Spleen (tissue), 13 donors: Measurements from ENCODE around the gene LAMC3. TPM values are rescaled to one million over a fixed set of nuclear protein-coding genes. Genes with fewer than 3 reads are reported as not detected.

Source experiments
- DNase-seq: peaks from one replicate; pipeline ENCODE4 v3.0.0-alpha.2; 2020
- H3K27ac ChIP-seq, 8 donors: fragments of 200-600 bp; sonication (generic) in 7 of 8; 1 replicate in 4 of 8; 2 replicates in 4 of 8; pipeline versions ENCODE4 v1.5.0 to v1.8.0; 2016 to 2021; ENCODE audit warnings: inconsistent platforms in 4 of 8, mild to moderate bottlenecking in 4 of 8, moderate library complexity in 1 of 8
- H3K27me3 ChIP-seq, 7 donors: fragments of 200-600 bp; sonication (generic) in 6 of 7; replicated peaks in 1 of 7; 1 replicate in 4 of 7; 2 replicates in 3 of 7; pipeline versions ENCODE4 v1.5.0 to v1.8.0; 2016 to 2021; ENCODE audit warnings: inconsistent platforms in 3 of 7, mild to moderate bottlenecking in 1 of 7
- H3K36me3 ChIP-seq, 6 donors: fragments of 200-600 bp; sonication (generic) in 5 of 6; 1 replicate in 4 of 6; 2 replicates in 2 of 6; pipeline versions ENCODE4 v1.5.0 to v1.8.0; 2016 to 2021; ENCODE audit warnings: inconsistent platforms in 2 of 6
- H3K4me1 ChIP-seq, 6 donors: fragments of 200-600 bp; sonication (generic) in 5 of 6; 1 replicate in 3 of 6; 2 replicates in 3 of 6; pipeline versions ENCODE4 v1.5.0 to v1.8.0; 2016 to 2021; ENCODE audit warnings: inconsistent platforms in 3 of 6
- H3K4me3 ChIP-seq, 8 donors: fragments of 200-600 bp; sonication (generic) in 7 of 8; 1 replicate in 4 of 8; 2 replicates in 4 of 8; pipeline versions ENCODE4 v1.5.0 to v1.8.0; 2016 to 2021; ENCODE audit warnings: inconsistent platforms in 4 of 8, mild to moderate bottlenecking in 4 of 8, moderate library complexity in 2 of 8
- H3K9me3 ChIP-seq, 8 donors: fragments of 200-600 bp; sonication (generic) in 7 of 8; 1 replicate in 4 of 8; 2 replicates in 4 of 8; pipeline versions ENCODE4 v1.5.0 to v1.8.0; 2016 to 2021; ENCODE audit warnings: inconsistent platforms in 4 of 8
- CTCF ChIP-seq, 11 experiments: fragments of 200-600 bp in 7 of 11; fragments of 450-650 bp in 4 of 11; sonication (generic) in 4 of 11; IDR thresholded peaks in 8 of 11; conservative IDR thresholded peaks in 3 of 11; 1 replicate in 7 of 11; 2 replicates in 4 of 11; pipeline versions ENCODE4 v1.4.0 to v1.8.0; 2016 to 2021; ENCODE audit warnings: antibody characterized with exemption in 11 of 11, inconsistent platforms in 4 of 11, mild to moderate bottlenecking in 1 of 11
- POLR2A ChIP-seq, 3 donors: fragments of 450-650 bp; IDR thresholded peaks; one replicate each; pipeline ENCODE4 v1.5.1; 2017; ENCODE audit warnings: antibody characterized with exemption in 3 of 3, mild to moderate bottlenecking in 1 of 3
- POLR2AphosphoS5 ChIP-seq, 3 donors: sonication (generic); formaldehyde crosslinking; IDR thresholded peaks; one replicate each; pipeline ENCODE4 v1.5.1; 2017; ENCODE audit warnings: antibody characterized with exemption in 3 of 3
- WGBS, 5 donors: extraction: QIAGEN DNeasy Blood & Tissue Kit in 3 of 5; methylation state at CpG; one replicate each; pipeline versions ENCODE4 v1.1.5 to v1.1.7; 2013 to 2018; 5-methylcytosine and 5-hydroxymethylcytosine counted together
- intact Hi-C: fragments of 100-400 bp; cut with DNase I; formaldehyde crosslinking; loops from one replicate; pipeline ENCODE4 v1.15.0; 2023; ENCODE audit warnings: low total_unique reads
- long read RNA-seq, 2 donors: transcript quantifications; one replicate each; lab custom pipeline, GENCODE V29; 2026
- polyA plus RNA-seq, 3 donors: library from polyadenylated mRNA; stranded (reverse); fragments of 200-250 nt; gene quantifications; one replicate each; pipeline ENCODE4 v1.2.1, GENCODE V29; 2013
- total RNA-seq, 7 donors: library from RNA; depleted of rRNA in 3 of 7; stranded (reverse); fragments of >200 nt in 3 of 7; fragmentation: NEBNext Ultra II Directional in 4 of 7; extraction: Animal tissue kit (Norgen Biotek cat#: 25700) in 4 of 7; gene quantifications; one replicate each; pipeline versions ENCODE4 v1.1.0 to v1.2.1, GENCODE V29; 2016 to 2021
- donor health status: healthy with polysubstance abuse.
- donor health status: DM: no; HTN: no; CAD: no; lungs with moderate emphysema.
- donor health status: DM: no; HTN: no; CAD: no.
- donor health status: Bipolar disorder and iron deficiency.
- donor health status: healthy.
- donor health status: DM: no; HTN: no; CAD: no.
- donor health status: DM: yes; HTN: yes; CAD: no.

Gene LAMC3
- 10 to 100 TPM; 11.7 to 79.5 (median 36.2) TPM for total RNA-seq
- 10 to 100 TPM in 2 of 3 donors, 1 to 10 TPM in 1; 9.1 to 30.1 (median 20.5) TPM for polyA plus RNA-seq
- long read RNA-seq, donor 1, full-length matches to known transcripts = 1 of 15 reads
- long read RNA-seq, donor 1, partial matches to known transcripts = 14 of 15 reads
- long read RNA-seq, donor 1, other reads (novel, unspliced or antisense) = 0 of 15 reads
- long read RNA-seq, donor 2, full-length matches to known transcripts = 2 of 2 reads
- long read RNA-seq, donor 2, partial matches to known transcripts = 0 of 2 reads
- long read RNA-seq, donor 2, other reads (novel, unspliced or antisense) = 0 of 2 reads

- WGBS, 5 donors = 8 to 65% (median 10%) methylated on average over 4 to 88 of the region's 88 CpGs
- peaks cover 0 to 78% (median 36%) of the 10 kb centered on the region in 7 donors for H3K27me3 ChIP-seq
- H3K36me3 ChIP-seq = no peaks in the 10 kb centered on the region
- no peak for DNase-seq
- intact Hi-C loops = no loop called here
- peak within 1 kb of the TSS in 7 of 8 donors; percentile 17 to 64 (median 30) for H3K4me3 ChIP-seq
- no peaks in the 10 kb centered on the region for H3K9me3 ChIP-seq
- peak within 1 kb of the TSS in 3 of 8 donors; percentile 13 to 69 (median 36) for H3K27ac ChIP-seq
- H3K4me1 ChIP-seq = peaks cover 0 to 26% (median 15%) of the 10 kb centered on the region in 6 donors
- TF ChIP-seq POLR2AphosphoS5 (IDR thresholded peaks at IDR 0.05) = peak in 2 of 3 donors; percentile 16 to 35
- no peak for TF ChIP-seq POLR2A (IDR thresholded peaks at IDR 0.05)
- TF ChIP-seq CTCF (IDR thresholded peaks at IDR 0.05 in 8 of 11, conservative IDR thresholded peaks at IDR 0.05 in 3 of 11) = peak in 8 of 11 experiments; percentile 18 to 62 (median 44)
Observed at GRCh38 chr9:131008909-131009618, at the start of gene LAMC3. TSS of gene LAMC3 (plus strand) at chr9:131009174. CDS start at chr9:131009215, 41 bp downstream.

GRCh38 chr9:130959809-130960334 lies 49.1 kb upstream of the LAMC3 start:
- peaks cover 0 to 37% (median 0%) of the 10 kb centered on the region in 7 donors for H3K27me3 ChIP-seq
- DNase-seq = no peak
- H3K27ac ChIP-seq = no peak overlapping the region
- no peaks in the 10 kb centered on the region for H3K36me3 ChIP-seq
- no peaks in the 10 kb centered on the region for H3K4me1 ChIP-seq
- H3K9me3 ChIP-seq = peaks cover 0 to 4% (median 0%) of the 10 kb centered on the region in 8 donors
- WGBS, 5 donors = 80 to 91% (median 89%) methylated on average over 9 of the region's 9 CpGs
- TF ChIP-seq POLR2A (IDR thresholded peaks at IDR 0.05) (no peak), CTCF (IDR thresholded peaks at IDR 0.05 in 8 of 11, conservative IDR thresholded peaks at IDR 0.05 in 3 of 11) (no peak), POLR2AphosphoS5 (IDR thresholded peaks at IDR 0.05) (no peak)
- intact Hi-C loops = no loop called here
- H3K4me3 ChIP-seq = no peak overlapping the region

- no peaks in the 10 kb centered on the region for H3K4me1 ChIP-seq
- WGBS, 5 donors = 84 to 87% (median 86%) methylated on average over 14 of the region's 14 CpGs
- no peak overlapping the region for H3K27ac ChIP-seq
- TF ChIP-seq POLR2A (IDR thresholded peaks at IDR 0.05) = no peak
- TF ChIP-seq POLR2AphosphoS5 (IDR thresholded peaks at IDR 0.05) = no peak
- no peak for TF ChIP-seq CTCF (IDR thresholded peaks at IDR 0.05 in 8 of 11, conservative IDR thresholded peaks at IDR 0.05 in 3 of 11)
- H3K4me3 ChIP-seq = no peak overlapping the region
- H3K36me3 ChIP-seq = no peaks in the 10 kb centered on the region
- peaks cover 0 to 33% (median 0%) of the 10 kb centered on the region in 7 donors for H3K27me3 ChIP-seq
- intact Hi-C loops = no loop called here
- no peak for DNase-seq
- peaks cover 0 to 4% (median 0%) of the 10 kb centered on the region in 8 donors for H3K9me3 ChIP-seq
Observed at GRCh38 chr9:130960522-130961378, 48.2 kb upstream of the LAMC3 start.
